SK-N-SH (cell line): ENCODE measurements around the gene NRL.

Experiments used
- CTCF ChIP-seq: fragments of 200-600 bp; sonication (generic); IDR thresholded peaks from 2 replicates; pipeline ENCODE4 v1.6.1; 2017; ENCODE audit warnings: antibody characterized with exemption, mild to moderate bottlenecking, moderate library complexity
- EP300 ChIP-seq, 2 experiments: IDR thresholded peaks; 2 replicates each; pipeline versions ENCODE4 v1.4.0 to v1.6.1; 2012; ENCODE audit warnings: borderline replicate concordance in 1 of 2, low read depth in 1 of 2, low read length in 1 of 2
- FOXJ3 ChIP-seq: sonication (generic); formaldehyde crosslinking; IDR thresholded peaks from 2 replicates; pipeline ENCODE4 v1.5.1; 2020; ENCODE audit warnings: mild to moderate bottlenecking, missing genetic modification reagents
- GABPA ChIP-seq: IDR thresholded peaks from 2 replicates; pipeline ENCODE4 v1.4.0; 2012; ENCODE audit warnings: low read depth, mild to moderate bottlenecking
- MEF2A ChIP-seq: IDR thresholded peaks from 2 replicates; pipeline ENCODE4 v1.4.0; 2012; ENCODE audit warnings: low read depth, borderline replicate concordance
- NFIC ChIP-seq: IDR thresholded peaks from 2 replicates; pipeline ENCODE4 v1.4.0; 2012; ENCODE audit warnings: borderline replicate concordance
- POLR2AphosphoS5 ChIP-seq: IDR thresholded peaks from 2 replicates; pipeline ENCODE4 v1.6.1; 2012; ENCODE audit warnings: low read depth, low read length
- SIN3A ChIP-seq: IDR thresholded peaks from 2 replicates; pipeline ENCODE4 v1.6.1; 2012; ENCODE audit warnings: low read depth, mild to moderate bottlenecking, low read length, moderate library complexity, borderline replicate concordance
- TAF1 ChIP-seq: IDR thresholded peaks from 2 replicates; pipeline ENCODE4 v1.6.1; 2012; ENCODE audit warnings: low read depth, mild to moderate bottlenecking, low read length, moderate library complexity, borderline replicate concordance
- TEAD4 ChIP-seq: IDR thresholded peaks from 2 replicates; pipeline ENCODE4 v1.4.0; 2012; ENCODE audit warnings: mild to moderate bottlenecking, borderline replicate concordance; ENCODE audit not compliant: insufficient read depth

- TF ChIP-seq POLR2AphosphoS5, result no peak
- no peak for TF ChIP-seq CTCF
- no peak for TF ChIP-seq TEAD4
- no peak for TF ChIP-seq TAF1
- no peak for TF ChIP-seq NFIC
- TF ChIP-seq SIN3A, result no peak
- no peak for TF ChIP-seq GABPA
- no peak for TF ChIP-seq EP300 (IDR thresholded peaks at IDR 0.05; ENCODE audit: borderline replicate concordance in 1 of 2, low read depth in 1 of 2, low read length in 1 of 2)
- no peak for TF ChIP-seq FOXJ3
- no peak for TF ChIP-seq MEF2A
Observed at GRCh38 chr14:24138396-24139271, 23.9 kb upstream of the NRL start.
